ENCODE measurements around the gene IFT81. TPM values are rescaled to one million over a fixed set of nuclear protein-coding genes. Genes with fewer than 3 reads are reported as not detected.
"Not testable (repeated sequence)": the region's sequence is repeated elsewhere in the genome, so short reads cannot be mapped to it uniquely, and the experiment has no call there.

The IFT81 gene
- total RNA-seq, 2 donors from 2014 or later, result 8.0 to 12.6 TPM

GRCh38 chr12:110224379-110225304, 100.5 kb downstream of the IFT81 start:
- DNase-seq (no peak), ATAC-seq (peak; percentile 81 to 84)
- intact Hi-C loops (cut with DNase I), result loop anchor here in 1 of 2 donors (10.0 kb wide), 1 partner anchor 120 kb away; no protein-coding TSS in a partner anchor

GRCh38 chr12:110227138-110227537, 103.0 kb downstream of the IFT81 start:
- no peak for DNase-seq
- ATAC-seq, result no peak
- intact Hi-C loops (cut with DNase I), result loop anchor here in 1 of 2 donors (10.0 kb wide), 1 partner anchor 122 kb away; no protein-coding TSS in a partner anchor

GRCh38 chr12:110228348-110228747, 104.2 kb downstream of the IFT81 start:
- not testable (repeated sequence) for ATAC-seq, DNase-seq
- intact Hi-C loops (cut with DNase I), result loop anchor here in 1 of 2 donors (10.0 kb wide), 1 partner anchor 124 kb away; no protein-coding TSS in a partner anchor

GRCh38 chr12:110228756-110229155, 104.6 kb downstream of the IFT81 start:
- DNase-seq, result no peak
- no peak for ATAC-seq
- intact Hi-C loops (cut with DNase I), result loop anchor here in 1 of 2 donors (10.0 kb wide), 1 partner anchor 124 kb away; no protein-coding TSS in a partner anchor

- DNase-seq (no peak), ATAC-seq (no peak)
- intact Hi-C loops (cut with DNase I), result loop anchor here in 1 of 2 donors (10.0 kb wide), 1 partner anchor 125 kb away; no protein-coding TSS in a partner anchor
Observed at GRCh38 chr12:110229409-110229808, 105.3 kb downstream of the IFT81 start.

GRCh38 chr12:110230655-110231054, 106.5 kb downstream of the IFT81 start:
- intact Hi-C loops (cut with DNase I), result no loop called here
- no peak for DNase-seq
- ATAC-seq, result no peak

- ATAC-seq, result peak in 1 of 2 donors; percentile 62
- intact Hi-C loops (cut with DNase I), result no loop called here
Observed at GRCh38 chr12:110233212-110233903, 109.2 kb downstream of the IFT81 start.

GRCh38 chr12:110234331-110234751, 110.2 kb downstream of the IFT81 start:
- no peak for DNase-seq
- intact Hi-C loops (cut with DNase I), result no loop called here
- ATAC-seq, result no peak

More at GRCh38 chr12:110233212-110233903, 109.2 kb downstream of the IFT81 start:
- DNase-seq, result no peak

- ATAC-seq, result peak; percentile 41 to 68
- no peak for DNase-seq
- intact Hi-C loops (cut with DNase I), result no loop called here
Observed at GRCh38 chr12:110234755-110235154, 110.6 kb downstream of the IFT81 start.

- DNase-seq, result no peak
- ATAC-seq, result no peak
- intact Hi-C loops (cut with DNase I), result no loop called here
Observed at GRCh38 chr12:110235383-110235782, 111.2 kb downstream of the IFT81 start.

- ATAC-seq, result no peak
- intact Hi-C loops (cut with DNase I), result no loop called here
- no peak for DNase-seq
Observed at GRCh38 chr12:110243227-110243626, 119.1 kb downstream of the IFT81 start.

GRCh38 chr12:110244372-110244771, 120.2 kb downstream of the IFT81 start:
- no peak for ATAC-seq

GRCh38 chr12:110244829-110245228, 120.7 kb downstream of the IFT81 start:
- intact Hi-C loops (cut with DNase I), result loop anchor here in 1 of 2 donors (5.0 kb wide), 1 partner anchor 37 kb away; the partner anchor contains the start of gene ATP2A2
- ATAC-seq, result peak; percentile 50 to 69
- peak; percentile 42 for DNase-seq

More at GRCh38 chr12:110244372-110244771, 120.2 kb downstream of the IFT81 start:
- no peak for DNase-seq
- intact Hi-C loops (cut with DNase I), result no loop called here

GRCh38 chr12:110245369-110245772, 121.2 kb downstream of the IFT81 start:
- intact Hi-C loops (cut with DNase I), result loop anchor here in 1 of 2 donors (5.0 kb wide), 1 partner anchor 37 kb away; the partner anchor contains the start of gene ATP2A2
- ATAC-seq (peak in 1 of 2 donors; percentile 3), DNase-seq (peak; percentile 31)

- DNase-seq (peak; percentile 32), ATAC-seq (peak; percentile 48 to 63)
- intact Hi-C loops (cut with DNase I), result loop anchor here in 1 of 2 donors (5.0 kb wide), 1 partner anchor 36 kb away; the partner anchor contains the start of gene ATP2A2
Observed at GRCh38 chr12:110246636-110247339, 122.6 kb downstream of the IFT81 start.

- DNase-seq (peak; percentile 29), ATAC-seq (peak; percentile 28 to 35)
- intact Hi-C loops (cut with DNase I), result loop anchor here in 1 of 2 donors (5.0 kb wide), 1 partner anchor 35 kb away; the partner anchor contains the start of gene ATP2A2
Observed at GRCh38 chr12:110247340-110248095, 123.4 kb downstream of the IFT81 start.

GRCh38 chr12:110248096-110248447, 123.9 kb downstream of the IFT81 start:
- no peak for DNase-seq
- intact Hi-C loops (cut with DNase I), result loop anchor here in 1 of 2 donors (5.0 kb wide), 1 partner anchor 34 kb away; the partner anchor contains the start of gene ATP2A2
- no peak for ATAC-seq

- no peak for ATAC-seq
- intact Hi-C loops (cut with DNase I), result loop anchor here in 1 of 2 donors (5.0 kb wide), 1 partner anchor 33 kb away; the partner anchor contains the start of gene ATP2A2
Observed at GRCh38 chr12:110249105-110249504, 124.9 kb downstream of the IFT81 start.

More at GRCh38 chr12:110249105-110249504, 124.9 kb downstream of the IFT81 start:
- DNase-seq, result no peak

Measured in left cardiac atrium (tissue), 4 donors.